VCaP (cell line): ENCODE results near the gene DENND2C.

Source experiments
- H3K27ac ChIP-seq: fragments of 450-650 bp; 2 replicates; pipeline ENCODE4 v1.5.1; 2017
- CTCF ChIP-seq: fragments of 450-650 bp; conservative IDR thresholded peaks from 2 replicates; pipeline ENCODE4 v1.5.1; 2017; ENCODE audit warnings: mild to moderate bottlenecking, moderate library complexity

The DENND2C gene

GRCh38 chr1:114540272-114540671 is 129.6 kb downstream of the DENND2C start:
- no peak for TF ChIP-seq CTCF
- H3K27ac ChIP-seq: peak overlapping the region; percentile 72

GRCh38 chr1:114536043-114536442 is 133.8 kb downstream of the DENND2C start:
- no peak overlapping the region for H3K27ac ChIP-seq
- TF ChIP-seq CTCF: no peak

- no peak overlapping the region for H3K27ac ChIP-seq
- TF ChIP-seq CTCF: no peak
Observed at GRCh38 chr1:114535401-114535800, 134.4 kb downstream of the DENND2C start.
